GM12872 (cell line): ENCODE results near the gene FAM114A2.

Experiments
- TF ChIP-seq, protein P1 (sequence below): IDR thresholded peaks from 3 replicates; pipeline ENCODE4 v1.5.1; 2011; ENCODE audit warnings: low read depth, mild to moderate bottlenecking, low read length, moderate library complexity; ENCODE audit not compliant: insufficient read depth

Gene FAM114A2

GRCh38 chr5:154000703-154001102, 38.0 kb downstream of the FAM114A2 start:
- TF ChIP-seq, protein P1, sequence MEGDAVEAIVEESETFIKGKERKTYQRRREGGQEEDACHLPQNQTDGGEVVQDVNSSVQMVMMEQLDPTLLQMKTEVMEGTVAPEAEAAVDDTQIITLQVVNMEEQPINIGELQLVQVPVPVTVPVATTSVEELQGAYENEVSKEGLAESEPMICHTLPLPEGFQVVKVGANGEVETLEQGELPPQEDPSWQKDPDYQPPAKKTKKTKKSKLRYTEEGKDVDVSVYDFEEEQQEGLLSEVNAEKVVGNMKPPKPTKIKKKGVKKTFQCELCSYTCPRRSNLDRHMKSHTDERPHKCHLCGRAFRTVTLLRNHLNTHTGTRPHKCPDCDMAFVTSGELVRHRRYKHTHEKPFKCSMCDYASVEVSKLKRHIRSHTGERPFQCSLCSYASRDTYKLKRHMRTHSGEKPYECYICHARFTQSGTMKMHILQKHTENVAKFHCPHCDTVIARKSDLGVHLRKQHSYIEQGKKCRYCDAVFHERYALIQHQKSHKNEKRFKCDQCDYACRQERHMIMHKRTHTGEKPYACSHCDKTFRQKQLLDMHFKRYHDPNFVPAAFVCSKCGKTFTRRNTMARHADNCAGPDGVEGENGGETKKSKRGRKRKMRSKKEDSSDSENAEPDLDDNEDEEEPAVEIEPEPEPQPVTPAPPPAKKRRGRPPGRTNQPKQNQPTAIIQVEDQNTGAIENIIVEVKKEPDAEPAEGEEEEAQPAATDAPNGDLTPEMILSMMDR = no peak

- TF ChIP-seq, protein P1 = no peak
Observed at GRCh38 chr5:153999995-154000394, 38.7 kb downstream of the FAM114A2 start.

DNA sequence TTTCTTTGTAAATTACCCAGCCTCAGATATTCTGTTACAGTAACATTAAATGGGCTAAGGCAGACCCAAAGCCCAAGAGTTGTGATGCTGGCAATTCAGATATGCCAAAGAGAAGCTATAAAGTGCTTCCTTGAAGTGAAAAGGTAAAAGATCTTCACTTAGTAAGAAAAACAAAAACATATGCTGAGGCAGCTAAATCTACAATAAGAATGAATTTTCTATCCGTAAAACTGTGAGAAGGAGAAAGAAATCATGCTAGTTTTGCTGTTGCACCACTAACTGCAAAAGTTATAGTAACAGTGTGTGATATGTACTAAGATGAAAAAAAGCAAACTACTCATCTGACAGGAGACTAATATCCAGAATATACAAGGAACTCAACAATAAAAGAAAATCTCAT, 39.9 kb downstream of the FAM114A2 start:
- TF ChIP-seq, protein P1 = no peak

DNA sequence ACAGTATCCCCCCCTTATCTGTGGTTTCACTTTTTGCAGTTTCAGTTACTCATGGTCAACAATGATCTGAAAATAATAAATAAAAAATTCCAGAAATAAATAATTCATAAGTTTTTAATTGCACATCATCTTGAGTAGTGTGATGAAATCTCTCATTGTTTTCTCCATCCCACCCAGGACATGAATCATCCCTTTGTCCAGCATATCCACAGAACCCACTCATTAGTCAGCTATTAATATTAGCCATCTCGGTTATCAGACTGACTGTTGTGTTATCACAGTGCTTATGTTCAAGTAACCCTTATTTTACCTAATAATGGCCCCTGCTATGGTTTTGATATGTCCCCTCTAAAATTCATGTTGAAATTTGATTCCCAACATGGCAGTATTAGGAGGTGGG, 40.7 kb downstream of the FAM114A2 start:
- TF ChIP-seq, protein P1 = no peak

GRCh38 chr5:153991168-153991567, 47.5 kb downstream of the FAM114A2 start:
- TF ChIP-seq, protein P1 = no peak

DNA sequence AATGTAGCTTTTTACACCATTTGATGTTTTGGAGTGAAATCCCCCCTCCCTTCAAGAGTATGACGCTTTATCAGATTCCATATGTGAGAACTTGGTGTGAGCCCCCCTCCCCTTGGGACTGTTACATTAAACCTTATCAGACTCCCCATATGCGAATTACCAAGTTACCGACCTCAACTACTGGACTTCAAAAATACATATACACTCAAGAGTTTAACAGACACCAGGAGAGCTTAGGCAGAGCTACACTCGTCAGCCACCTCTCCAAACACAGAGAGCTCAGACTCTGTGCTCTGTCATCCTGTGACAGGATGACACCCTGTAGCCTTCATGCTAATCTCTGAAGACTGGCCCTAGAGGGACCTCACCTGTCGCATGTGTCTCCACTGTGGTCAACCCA, 50.2 kb downstream of the FAM114A2 start:
- TF ChIP-seq, protein P1 = no peak

- TF ChIP-seq, protein P1 = no peak
Observed at GRCh38 chr5:153987301-153987700, 51.4 kb downstream of the FAM114A2 start.

DNA sequence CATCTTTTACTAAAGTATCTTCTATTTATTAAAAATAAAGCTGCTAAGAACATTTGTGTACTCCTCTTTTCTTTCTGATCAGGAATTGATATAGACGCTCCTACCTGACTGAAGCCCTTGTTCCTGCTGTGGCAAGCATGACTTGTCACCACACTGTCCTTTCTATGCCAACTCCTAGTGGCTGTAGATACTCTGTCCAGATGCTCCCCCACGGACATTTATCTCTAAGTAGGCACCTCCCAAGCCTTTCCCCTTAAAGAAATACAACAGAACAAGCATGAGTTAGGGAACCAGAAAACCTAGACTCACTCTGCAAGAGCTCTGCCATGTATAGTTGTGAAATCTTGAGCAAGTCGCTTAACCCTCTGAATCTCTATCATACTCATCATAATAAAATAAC, 53.2 kb downstream of the FAM114A2 start:
- TF ChIP-seq, protein P1 = no peak
